Activated B cell treated with CpG ODN at 0.5 μM for 24 hours (primary cell): ENCODE data around the gene CHST10. TPM values are rescaled to one million over a fixed set of nuclear protein-coding genes. Genes with fewer than 3 reads are reported as not detected.

Experiments
- ATAC-seq: fragments of 200-7000 bp; cut with Tn5 transposase; one replicate; pipeline ENCODE4 v1.10.0; 2021; ENCODE audit warnings: low read depth, mild to moderate bottlenecking, moderate library complexity
- CTCF ChIA-PET: fragments of 350-600 bp; sonication (Branson Sonifier 250); formaldehyde crosslinking; loops from one replicate; lab custom pipeline; 2021; ENCODE audit warnings: antibody characterized with exemption; lab: Charles Lee
- POLR2A ChIA-PET: fragments of 350-600 bp; sonication (Branson Sonifier 250); formaldehyde crosslinking; loops from one replicate; lab custom pipeline; 2021; ENCODE audit warnings: antibody characterized with exemption; lab: Charles Lee
- DNase-seq: peaks from one replicate; pipeline ENCODE4 v3.0.0; 2022
- H3K27ac Mint-ChIP-seq: one replicate; pipeline ENCODE4 v1.8.0; 2020; ENCODE audit warnings: mixed read lengths
- H3K27me3 Mint-ChIP-seq: one replicate; pipeline ENCODE4 v1.8.0; 2021; ENCODE audit warnings: mixed read lengths
- H3K36me3 Mint-ChIP-seq: one replicate; pipeline ENCODE4 v1.8.0; 2021; ENCODE audit warnings: low read depth, mixed read lengths
- H3K4me1 Mint-ChIP-seq: one replicate; pipeline ENCODE4 v1.8.0; 2021; ENCODE audit warnings: mixed read lengths
- H3K4me3 Mint-ChIP-seq: one replicate; pipeline ENCODE4 v1.8.0; 2020; ENCODE audit warnings: mild to moderate bottlenecking, mixed read lengths
- H3K9me3 Mint-ChIP-seq: one replicate; pipeline ENCODE4 v1.8.0; 2020; ENCODE audit warnings: mixed read lengths
- intact Hi-C: fragments of 100-400 bp; cut with micrococcal nuclease; formaldehyde crosslinking; loops from one replicate; pipeline ENCODE4 v1.15.1; 2024
- total RNA-seq: library from RNA; stranded (reverse); gene quantifications from 2 replicates; pipeline ENCODE4 v1.2.3, GENCODE V29; 2022
- TF ChIP-seq, protein P1 (sequence below): fragments of 200-600 bp; IDR thresholded peaks from one replicate; pipeline ENCODE4 v1.8.0; 2022; ENCODE audit warnings: antibody characterized with exemption, mild to moderate bottlenecking

Gene CHST10
- total RNA-seq, 1 donor from 2014 or later: 21.0 TPM

DNA sequence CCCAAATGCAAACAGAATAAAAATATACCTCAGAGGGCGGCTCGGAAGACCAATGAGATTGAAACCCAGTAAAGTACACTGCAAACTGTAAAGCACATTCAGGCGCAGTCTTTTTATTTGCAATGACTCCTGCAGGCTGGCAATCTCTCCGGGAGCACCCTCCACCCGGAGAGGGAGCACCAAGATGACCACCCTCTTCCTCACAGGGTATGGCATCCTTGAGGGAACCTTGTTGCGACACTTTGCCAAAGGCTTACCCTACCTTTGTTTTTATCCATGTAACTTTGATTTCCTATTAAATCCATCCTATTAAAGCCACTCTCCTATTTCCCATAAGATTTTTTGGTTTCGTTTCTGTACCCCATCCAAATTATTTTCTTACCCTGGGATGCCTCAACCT is 16.2 kb downstream of the CHST10 start:
- H3K27ac Mint-ChIP-seq: no peak overlapping the region
- TF ChIP-seq, protein P1, sequence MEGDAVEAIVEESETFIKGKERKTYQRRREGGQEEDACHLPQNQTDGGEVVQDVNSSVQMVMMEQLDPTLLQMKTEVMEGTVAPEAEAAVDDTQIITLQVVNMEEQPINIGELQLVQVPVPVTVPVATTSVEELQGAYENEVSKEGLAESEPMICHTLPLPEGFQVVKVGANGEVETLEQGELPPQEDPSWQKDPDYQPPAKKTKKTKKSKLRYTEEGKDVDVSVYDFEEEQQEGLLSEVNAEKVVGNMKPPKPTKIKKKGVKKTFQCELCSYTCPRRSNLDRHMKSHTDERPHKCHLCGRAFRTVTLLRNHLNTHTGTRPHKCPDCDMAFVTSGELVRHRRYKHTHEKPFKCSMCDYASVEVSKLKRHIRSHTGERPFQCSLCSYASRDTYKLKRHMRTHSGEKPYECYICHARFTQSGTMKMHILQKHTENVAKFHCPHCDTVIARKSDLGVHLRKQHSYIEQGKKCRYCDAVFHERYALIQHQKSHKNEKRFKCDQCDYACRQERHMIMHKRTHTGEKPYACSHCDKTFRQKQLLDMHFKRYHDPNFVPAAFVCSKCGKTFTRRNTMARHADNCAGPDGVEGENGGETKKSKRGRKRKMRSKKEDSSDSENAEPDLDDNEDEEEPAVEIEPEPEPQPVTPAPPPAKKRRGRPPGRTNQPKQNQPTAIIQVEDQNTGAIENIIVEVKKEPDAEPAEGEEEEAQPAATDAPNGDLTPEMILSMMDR: no peak
- no peaks in the 10 kb centered on the region for H3K27me3 Mint-ChIP-seq
- POLR2A ChIA-PET: no interaction called here
- CTCF ChIA-PET: no interaction called here
- no peaks in the 10 kb centered on the region for H3K9me3 Mint-ChIP-seq
- intact Hi-C loops: no loop called here
- DNase-seq: no peak
- peaks cover 56% of the 10 kb centered on the region for H3K36me3 Mint-ChIP-seq
- H3K4me3 Mint-ChIP-seq: no peak overlapping the region
- ATAC-seq: no peak
- H3K4me1 Mint-ChIP-seq: peaks cover 13% of the 10 kb centered on the region

DNA sequence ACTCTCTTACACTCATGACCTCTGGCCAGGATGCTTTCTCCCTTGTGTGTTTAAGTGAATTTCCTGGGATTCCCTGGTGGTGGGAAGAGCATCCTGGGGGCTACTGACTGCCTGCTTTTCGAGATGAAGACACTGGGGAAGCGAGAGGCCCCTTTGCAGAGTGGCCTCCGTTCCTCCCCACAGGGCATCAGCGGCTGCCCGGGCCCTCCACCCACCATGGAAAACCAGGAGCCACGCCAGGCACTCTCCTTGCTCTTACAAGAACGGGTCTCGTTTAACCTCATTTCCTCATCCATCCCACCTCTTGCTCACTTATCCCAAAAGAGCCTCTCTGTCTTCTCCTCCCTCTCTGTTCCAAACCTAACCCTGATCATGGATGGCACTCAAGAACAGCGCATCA is 17.8 kb downstream of the CHST10 start:
- CTCF ChIA-PET: no interaction called here
- Mint-ChIP-seq H3K27me3 (no peaks in the 10 kb centered on the region), H3K27ac (no peak overlapping the region), H3K4me3 (no peak overlapping the region), H3K4me1 (peaks cover 28% of the 10 kb centered on the region), H3K36me3 (peaks cover 41% of the 10 kb centered on the region), H3K9me3 (no peaks in the 10 kb centered on the region)
- DNase-seq: no peak
- intact Hi-C loops: loop anchor here (5.0 to 10.0 kb wide), 5 partner anchors 137 to 1225 kb away; partner anchors contain the start of genes CNOT11 and RNF149
- POLR2A ChIA-PET: no interaction called here
- TF ChIP-seq, protein P1: no peak
- ATAC-seq: no peak

DNA sequence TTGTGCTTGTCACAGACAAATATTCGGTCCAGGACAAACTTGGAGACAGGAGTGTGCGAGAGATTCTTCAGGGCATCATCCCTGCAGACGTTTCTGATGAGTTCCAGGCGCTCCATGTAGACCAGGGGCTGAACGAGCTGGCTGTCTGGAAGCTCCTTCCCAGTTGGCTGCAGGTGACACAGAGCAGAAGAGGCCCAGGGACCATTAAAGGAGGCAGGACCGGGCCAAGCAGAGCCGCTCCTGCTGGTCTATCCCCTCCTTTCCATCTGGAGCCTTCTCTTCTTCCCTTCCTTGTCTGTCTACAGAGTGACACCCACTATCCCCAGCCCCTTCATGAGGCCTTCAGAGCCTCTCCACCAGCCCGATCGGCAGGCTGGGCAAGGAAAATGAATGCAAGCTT is 19.5 kb downstream of the CHST10 start:
- TF ChIP-seq, protein P1: no peak
- no peak for ATAC-seq
- ChIA-PET CTCF (interaction anchor here (0.6 kb wide), 1 partner anchor 17 kb away, joined by 5 read pairs; no protein-coding TSS in a partner anchor), POLR2A (no interaction called here)
- DNase-seq: no peak
- no peak overlapping the region for H3K27ac Mint-ChIP-seq
- intact Hi-C loops: loop anchor here (5.0 to 10.0 kb wide), 5 partner anchors 136 to 1227 kb away; partner anchors contain the start of genes CNOT11 and RNF149
- peaks cover 43% of the 10 kb centered on the region for H3K4me1 Mint-ChIP-seq
- H3K27me3 Mint-ChIP-seq: no peaks in the 10 kb centered on the region
- H3K4me3 Mint-ChIP-seq: no peak overlapping the region
- no peaks in the 10 kb centered on the region for H3K9me3 Mint-ChIP-seq
- H3K36me3 Mint-ChIP-seq: peaks cover 35% of the 10 kb centered on the region

DNA sequence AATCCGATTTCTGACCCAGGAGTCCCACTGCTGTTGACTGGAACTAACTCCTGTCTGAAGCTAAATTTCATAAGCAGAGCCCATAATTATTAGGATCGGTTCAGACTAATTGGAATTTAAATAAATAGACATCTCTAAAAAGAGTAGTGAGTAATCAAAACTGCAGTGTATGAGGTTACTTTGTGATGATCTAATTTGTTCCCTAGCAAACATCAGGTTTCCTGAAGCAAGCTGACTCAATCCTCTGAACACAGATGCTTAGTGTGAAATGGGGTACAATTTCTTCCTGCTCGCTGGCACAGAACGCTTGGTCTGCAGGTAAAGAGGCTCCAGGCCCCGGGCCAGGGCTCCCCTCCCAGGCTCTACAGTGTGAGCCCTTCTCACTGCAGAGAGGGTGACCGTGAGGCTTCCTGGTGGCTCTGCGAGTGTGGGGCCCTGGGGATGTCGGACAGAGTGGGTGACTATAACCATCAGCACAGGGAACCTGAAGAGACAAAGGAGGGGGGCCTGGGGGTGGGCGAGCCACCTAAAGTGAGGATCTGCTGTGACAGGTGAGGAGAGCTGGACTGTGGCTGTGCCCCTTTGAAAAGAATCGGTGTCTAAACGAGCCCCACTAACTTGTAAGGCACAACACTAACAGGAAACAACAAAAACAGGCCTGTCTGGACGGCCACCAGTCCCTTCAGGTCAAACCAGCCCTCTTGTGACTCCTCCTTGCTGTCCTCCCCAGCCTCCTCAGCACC is 20.2 kb downstream of the CHST10 start:
- Mint-ChIP-seq H3K36me3 (peaks cover 35% of the 10 kb centered on the region), H3K27me3 (no peaks in the 10 kb centered on the region), H3K9me3 (no peaks in the 10 kb centered on the region), H3K4me1 (peaks cover 43% of the 10 kb centered on the region), H3K4me3 (no peak overlapping the region), H3K27ac (no peak overlapping the region)
- ChIA-PET POLR2A (interaction anchor here (4.2 kb wide), 1 partner anchor 150 kb away, joined by 24 read pairs; no protein-coding TSS in a partner anchor), CTCF (no interaction called here)
- TF ChIP-seq, protein P1: no peak
- DNase-seq (no peak), ATAC-seq (no peak)
- intact Hi-C loops: loop anchor here (5.0 to 10.0 kb wide), 5 partner anchors 135 to 1228 kb away; partner anchors contain the start of genes CNOT11 and RNF149

DNA sequence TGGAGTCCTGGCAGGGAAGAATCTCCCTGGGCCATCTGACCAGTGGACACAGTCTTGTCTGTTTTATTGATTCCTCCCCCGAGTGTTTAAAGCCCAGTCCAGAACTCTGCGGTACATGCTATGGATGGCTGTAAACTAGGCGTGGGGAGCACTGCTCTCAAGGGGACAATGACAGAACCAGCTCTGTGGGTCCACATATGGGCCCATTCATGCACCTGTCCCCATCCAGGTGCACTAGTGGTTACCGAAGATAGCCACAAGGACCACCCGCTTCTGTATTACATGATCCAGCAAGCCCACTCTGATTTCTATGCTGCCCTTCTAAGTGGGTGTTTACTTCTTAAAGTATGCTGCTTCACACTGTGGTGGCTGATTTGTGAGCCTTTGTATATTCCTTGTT is 21.0 kb downstream of the CHST10 start:
- Mint-ChIP-seq H3K9me3 (no peaks in the 10 kb centered on the region), H3K36me3 (peaks cover 36% of the 10 kb centered on the region), H3K27me3 (no peaks in the 10 kb centered on the region), H3K4me3 (no peak overlapping the region), H3K4me1 (peaks cover 43% of the 10 kb centered on the region), H3K27ac (peak overlapping the region; percentile 97)
- ChIA-PET POLR2A (interaction anchor here (4.2 kb wide), 1 partner anchor 149 kb away, joined by 24 read pairs; no protein-coding TSS in a partner anchor), CTCF (no interaction called here)
- ATAC-seq (no peak), DNase-seq (no peak)
- intact Hi-C loops: loop anchor here (5.0 to 10.0 kb wide), 5 partner anchors 134 to 1228 kb away; partner anchors contain the start of genes CNOT11 and RNF149
- TF ChIP-seq, protein P1: no peak
